ENCODE data around the gene EGFL7. TPM values are rescaled to one million over a fixed set of nuclear protein-coding genes. Genes with fewer than 3 reads are reported as not detected.

The EGFL7 gene
- total RNA-seq, 3 donors from 2014 or later, result 15.9 to 43.4 (median 18.9) TPM

DNA sequence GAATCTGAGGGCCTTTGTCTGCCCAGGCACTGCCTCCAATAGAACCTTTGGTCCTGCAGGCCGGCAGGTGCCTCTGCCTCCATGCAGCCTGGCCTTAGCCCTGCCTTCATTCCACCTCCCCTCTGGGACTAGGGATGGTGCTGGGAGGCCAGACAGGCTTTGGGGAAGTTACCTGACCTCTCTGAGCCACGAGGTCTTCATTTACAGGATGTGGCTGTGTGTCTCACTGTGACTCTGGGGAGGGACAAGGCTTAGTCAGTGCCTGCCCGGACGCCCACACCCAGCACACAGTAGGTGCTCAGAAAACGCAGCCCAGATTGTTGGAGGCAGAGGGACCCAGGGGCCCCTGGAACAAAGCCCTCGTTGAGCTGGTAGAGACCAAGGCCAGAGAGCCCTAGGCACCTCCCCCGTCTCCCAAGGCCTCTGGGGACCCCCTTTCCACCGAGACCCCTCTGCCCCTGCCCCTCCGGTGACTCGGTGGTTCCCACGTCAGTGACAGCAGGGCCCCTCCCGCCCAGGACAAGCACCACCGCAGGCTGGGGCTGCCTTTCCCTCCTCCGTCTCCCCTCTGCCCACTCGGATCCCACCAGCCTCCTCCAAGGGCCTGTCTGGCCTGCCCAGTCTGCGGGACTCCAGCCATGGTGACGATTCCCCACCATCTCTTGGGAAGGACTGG, 46.9 kb upstream of the EGFL7 start:
- TF ChIP-seq, protein P1, sequence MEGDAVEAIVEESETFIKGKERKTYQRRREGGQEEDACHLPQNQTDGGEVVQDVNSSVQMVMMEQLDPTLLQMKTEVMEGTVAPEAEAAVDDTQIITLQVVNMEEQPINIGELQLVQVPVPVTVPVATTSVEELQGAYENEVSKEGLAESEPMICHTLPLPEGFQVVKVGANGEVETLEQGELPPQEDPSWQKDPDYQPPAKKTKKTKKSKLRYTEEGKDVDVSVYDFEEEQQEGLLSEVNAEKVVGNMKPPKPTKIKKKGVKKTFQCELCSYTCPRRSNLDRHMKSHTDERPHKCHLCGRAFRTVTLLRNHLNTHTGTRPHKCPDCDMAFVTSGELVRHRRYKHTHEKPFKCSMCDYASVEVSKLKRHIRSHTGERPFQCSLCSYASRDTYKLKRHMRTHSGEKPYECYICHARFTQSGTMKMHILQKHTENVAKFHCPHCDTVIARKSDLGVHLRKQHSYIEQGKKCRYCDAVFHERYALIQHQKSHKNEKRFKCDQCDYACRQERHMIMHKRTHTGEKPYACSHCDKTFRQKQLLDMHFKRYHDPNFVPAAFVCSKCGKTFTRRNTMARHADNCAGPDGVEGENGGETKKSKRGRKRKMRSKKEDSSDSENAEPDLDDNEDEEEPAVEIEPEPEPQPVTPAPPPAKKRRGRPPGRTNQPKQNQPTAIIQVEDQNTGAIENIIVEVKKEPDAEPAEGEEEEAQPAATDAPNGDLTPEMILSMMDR (IDR thresholded peaks at IDR 0.05), result no peak
- peaks cover 35% of the 10 kb centered on the region for H3K4me1 ChIP-seq (ENCODE audit: low read depth)
- H3K36me3 ChIP-seq (ENCODE audit: low read depth), result no peaks in the 10 kb centered on the region
- no peaks in the 10 kb centered on the region for H3K9me3 ChIP-seq
- ATAC-seq, result peak; percentile 16
- no peak overlapping the region for H3K4me3 ChIP-seq
- peak in 1 of 3 donors; percentile 39 for DNase-seq
- intact Hi-C loops (cut with DNase I, micrococcal nuclease), result no loop called here

DNA sequence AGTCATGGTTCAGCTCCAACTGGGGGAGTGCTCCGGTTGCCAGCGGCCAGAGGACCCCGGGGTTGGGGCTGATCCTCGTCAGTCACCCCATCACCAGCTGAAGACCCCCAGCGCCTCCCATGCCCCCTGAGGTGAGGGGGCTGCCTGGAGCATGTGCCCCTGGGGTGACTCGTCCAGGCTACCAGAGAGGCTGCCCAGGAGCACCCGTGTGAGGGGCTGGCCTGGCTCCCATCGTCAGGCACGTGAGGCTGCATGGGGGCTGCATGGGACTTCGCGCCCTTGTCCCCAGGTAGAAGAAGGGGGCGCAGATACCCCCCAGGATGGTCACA, 46.4 kb upstream of the EGFL7 start:
- no peak for DNase-seq
- H3K4me3 ChIP-seq, result no peak overlapping the region

GRCh38 chr9:136616948-136617695, 45.6 kb upstream of the EGFL7 start:
- TF ChIP-seq, protein P1 (IDR thresholded peaks at IDR 0.05), result no peak
- Histone ChIP-seq H3K9me3 (no peaks in the 10 kb centered on the region), H3K36me3 (ENCODE audit: low read depth) (no peaks in the 10 kb centered on the region), H3K4me1 (ENCODE audit: low read depth) (peaks cover 29% of the 10 kb centered on the region), H3K4me3 (no peak overlapping the region)
- ATAC-seq (no peak), DNase-seq (peak in 1 of 3 donors; percentile 53)
- intact Hi-C loops (cut with DNase I, micrococcal nuclease), result no loop called here

More for the DNA sequence above, 46.4 kb upstream of the EGFL7 start:
- no peaks in the 10 kb centered on the region for H3K36me3 ChIP-seq (ENCODE audit: low read depth)
- TF ChIP-seq, protein P1 (IDR thresholded peaks at IDR 0.05), result no peak
- ATAC-seq, result no peak
- H3K4me1 ChIP-seq (ENCODE audit: low read depth), result peaks cover 33% of the 10 kb centered on the region
- intact Hi-C loops (cut with DNase I, micrococcal nuclease), result no loop called here
- no peaks in the 10 kb centered on the region for H3K9me3 ChIP-seq

GRCh38 chr9:136617746-136618579, 44.8 kb upstream of the EGFL7 start:
- intact Hi-C loops (cut with DNase I, micrococcal nuclease), result no loop called here
- TF ChIP-seq, protein P1 (IDR thresholded peaks at IDR 0.05), result no peak
- Histone ChIP-seq H3K4me3 (no peak overlapping the region), H3K4me1 (ENCODE audit: low read depth) (peaks cover 29% of the 10 kb centered on the region), H3K36me3 (ENCODE audit: low read depth) (no peaks in the 10 kb centered on the region), H3K9me3 (no peaks in the 10 kb centered on the region)
- peak; percentile 68 for ATAC-seq
- DNase-seq, result peak in 2 of 3 donors; percentile 74 to 75

- DNase-seq (peak in 2 of 3 donors; percentile 63 to 82), ATAC-seq (peak; percentile 40)
- Histone ChIP-seq H3K9me3 (no peaks in the 10 kb centered on the region), H3K4me3 (no peak overlapping the region), H3K36me3 (ENCODE audit: low read depth) (no peaks in the 10 kb centered on the region), H3K4me1 (ENCODE audit: low read depth) (peaks cover 34% of the 10 kb centered on the region)
- intact Hi-C loops (cut with DNase I, micrococcal nuclease), result no loop called here
- TF ChIP-seq, protein P1 (IDR thresholded peaks at IDR 0.05), result no peak
Measured at GRCh38 chr9:136618580-136619547, 43.9 kb upstream of the EGFL7 start.

Data from mucosa of descending colon (tissue), 3 donors.